H1 (cell line): ENCODE measurements around the gene LRRC72. TPM values are rescaled to one million over a fixed set of nuclear protein-coding genes. Genes with fewer than 3 reads are reported as not detected.

Experiments used
- CHD7 ChIP-seq: fragments of 300-600 bp; sonication (generic); IDR thresholded peaks from 2 replicates; pipeline ENCODE4 v1.7.1; 2012; ENCODE audit warnings: low read length, moderate library complexity, mild to moderate bottlenecking, inconsistent platforms; ENCODE audit not compliant: insufficient replicate concordance
- CTBP2 ChIP-seq: IDR thresholded peaks from 2 replicates; pipeline ENCODE4 v1.7.0; 2011; ENCODE audit warnings: borderline replicate concordance, mild to moderate bottlenecking, moderate library complexity, mixed read lengths, low read length; ENCODE audit not compliant: insufficient read depth, insufficient read length
- E2F6 ChIP-seq: IDR thresholded peaks from 2 replicates; pipeline ENCODE4 v1.6.1; 2012; ENCODE audit warnings: inconsistent platforms
- SIRT6 ChIP-seq: IDR thresholded peaks from one replicate; pipeline ENCODE4 v1.7.1; 2012; ENCODE audit warnings: low read length, inconsistent platforms
- polyA plus RNA-seq, 7 experiments: library from polyadenylated mRNA; depleted of rRNA in 3 of 7; stranded (reverse) in 5 of 7; unstranded in 2 of 7; fragments of >200 nt in 5 of 7; fragments of 200-250 nt in 2 of 7; gene quantifications; 1 replicate in 5 of 7; 2 replicates in 1 of 7; 4 replicates in 1 of 7; pipeline versions ENCODE4 v1.2.1 to v1.2.3, GENCODE V29; 2011 to 2013; ENCODE audit warnings: missing spikeins in 2 of 7, mixed read lengths in 2 of 7
- total RNA-seq: library from RNA; stranded (reverse); fragmentation: NEBNext Ultra II Directional; extraction: Animal tissue kit (Norgen Biotek cat#: 25700); gene quantifications from 2 replicates; pipeline ENCODE4 v1.2.1, GENCODE V29; 2021

Gene LRRC72
- total and polyA plus RNA-seq, 2 of the 8 experiments (the other 6 are each of a cell fraction or from before 2014, with no cell fraction given), result not detected

GRCh38 chr7:16529697-16530096 lies 3.1 kb downstream of the LRRC72 start (continued):
- no peak for TF ChIP-seq CHD7
- TF ChIP-seq E2F6, result no peak
- TF ChIP-seq CTBP2, result no peak
- no peak for TF ChIP-seq SIRT6
